GM04504 (cell line): ENCODE results near the gene SMG7.

Source experiments
- DNase-seq: peaks from one replicate; pipeline ENCODE4 v3.0.0-alpha.2; 2012; ENCODE audit warnings: low read depth

SMG7 gene

GRCh38 chr1:183515002-183515689, 42.8 kb downstream of the SMG7 start:
- DNase-seq = peak; percentile 40

GRCh38 chr1:183516725-183517124, 44.4 kb downstream of the SMG7 start:
- DNase-seq = no peak

GRCh38 chr1:183517401-183517800, 45.1 kb downstream of the SMG7 start:
- no peak for DNase-seq

GRCh38 chr1:183520379-183520778, 48.1 kb downstream of the SMG7 start:
- no peak for DNase-seq

GRCh38 chr1:183522104-183522503, 49.8 kb downstream of the SMG7 start:
- no peak for DNase-seq

- no peak for DNase-seq
These were observed 56.3 kb downstream of the SMG7 start for GRCh38 chr1:183528577-183528976.

- DNase-seq = no peak
These were observed 61.4 kb downstream of the SMG7 start for GRCh38 chr1:183533617-183534174.

GRCh38 chr1:183537405-183537804, 65.1 kb downstream of the SMG7 start:
- no peak for DNase-seq

- peak; percentile 41 for DNase-seq
These were observed 71.4 kb downstream of the SMG7 start for GRCh38 chr1:183543619-183544204.

GRCh38 chr1:183544598-183545297, 72.4 kb downstream of the SMG7 start:
- DNase-seq = no peak

GRCh38 chr1:183546427-183546826, 74.1 kb downstream of the SMG7 start:
- DNase-seq = no peak

- DNase-seq = no peak
These were observed 75.8 kb downstream of the SMG7 start for GRCh38 chr1:183548116-183548515.

- no peak for DNase-seq
These were observed 78.6 kb downstream of the SMG7 start for GRCh38 chr1:183550915-183551314.

GRCh38 chr1:183551924-183552323, 79.6 kb downstream of the SMG7 start:
- no peak for DNase-seq

GRCh38 chr1:183552441-183552840, 80.1 kb downstream of the SMG7 start:
- DNase-seq = no peak

- DNase-seq = no peak
These were observed 80.6 kb downstream of the SMG7 start for GRCh38 chr1:183552891-183553290.

- DNase-seq = no peak
These were observed 81.0 kb downstream of the SMG7 start for GRCh38 chr1:183553331-183553730.

GRCh38 chr1:183553764-183554163, 81.5 kb downstream of the SMG7 start:
- DNase-seq = no peak

GRCh38 chr1:183554577-183554976, 82.3 kb downstream of the SMG7 start:
- DNase-seq = no peak

- DNase-seq = no peak
These were observed 86.8 kb downstream of the SMG7 start for GRCh38 chr1:183559061-183559460.

- no peak for DNase-seq
These were observed 90.4 kb downstream of the SMG7 start for GRCh38 chr1:183562701-183563100.

- no peak for DNase-seq
These were observed 93.0 kb downstream of the SMG7 start for GRCh38 chr1:183565261-183565660.

GRCh38 chr1:183566026-183566425, 93.7 kb downstream of the SMG7 start:
- no peak for DNase-seq
